Duodenal mucosa (tissue), 2 donors: ENCODE data around the gene SLC16A7.

ENCODE experiments used
- H3K27ac ChIP-seq: one replicate; pipeline ENCODE4 v1.7.0; 2013; ENCODE audit warnings: low read depth, low read length
- H3K27me3 ChIP-seq, 2 donors: one replicate each; pipeline ENCODE4 v1.7.0; 2013; ENCODE audit warnings: low read length in 2 of 2, control low read depth in 1 of 2; ENCODE audit not compliant: insufficient read depth in 2 of 2, control insufficient read depth in 1 of 2
- H3K36me3 ChIP-seq, 2 donors: one replicate each; pipeline ENCODE4 v1.7.0; 2013; ENCODE audit warnings: low read length in 2 of 2, control low read depth in 1 of 2; ENCODE audit not compliant: insufficient read depth in 2 of 2, control insufficient read depth in 1 of 2
- H3K4me1 ChIP-seq, 2 donors: one replicate each; pipeline ENCODE4 v1.7.0; 2013; ENCODE audit warnings: low read length in 2 of 2, control low read depth in 1 of 2; ENCODE audit not compliant: insufficient read depth in 2 of 2, control insufficient read depth in 1 of 2
- H3K4me3 ChIP-seq, 2 donors: one replicate each; pipeline ENCODE4 v1.7.0; 2013; ENCODE audit warnings: low read length in 2 of 2, low read depth in 1 of 2
- H3K9ac ChIP-seq, 2 donors: one replicate each; pipeline ENCODE4 v1.7.0; 2013; ENCODE audit warnings: low read length in 2 of 2, low read depth in 1 of 2
- H3K9me3 ChIP-seq, 2 donors: one replicate each; pipeline ENCODE4 v1.7.0; 2013; ENCODE audit warnings: low read length in 2 of 2, control low read depth in 1 of 2; ENCODE audit not compliant: control insufficient read depth in 1 of 2

SLC16A7 gene

GRCh38 chr12:59698600-59698999, 102.8 kb downstream of the SLC16A7 start:
- Histone ChIP-seq H3K9ac (no peak overlapping the region), H3K36me3 (no peaks in the 10 kb centered on the region), H3K4me1 (no peaks in the 10 kb centered on the region), H3K27ac (no peak overlapping the region), H3K27me3 (no peaks in the 10 kb centered on the region), H3K4me3 (no peak overlapping the region), H3K9me3 (no peaks in the 10 kb centered on the region)

- Histone ChIP-seq H3K4me1 (no peaks in the 10 kb centered on the region), H3K27me3 (no peaks in the 10 kb centered on the region), H3K9ac (no peak overlapping the region), H3K9me3 (no peaks in the 10 kb centered on the region), H3K4me3 (no peak overlapping the region), H3K36me3 (no peaks in the 10 kb centered on the region), H3K27ac (no peak overlapping the region)
Observed at GRCh38 chr12:59699421-59700152, 103.8 kb downstream of the SLC16A7 start.

- Histone ChIP-seq H3K36me3 (no peaks in the 10 kb centered on the region), H3K4me3 (no peak overlapping the region), H3K27me3 (no peaks in the 10 kb centered on the region), H3K27ac (no peak overlapping the region), H3K9ac (no peak overlapping the region), H3K4me1 (no peaks in the 10 kb centered on the region), H3K9me3 (no peaks in the 10 kb centered on the region)
Observed at GRCh38 chr12:59700153-59700450, 104.3 kb downstream of the SLC16A7 start.

- no peak overlapping the region for H3K27ac ChIP-seq
- no peaks in the 10 kb centered on the region for H3K27me3 ChIP-seq
- no peaks in the 10 kb centered on the region for H3K36me3 ChIP-seq
Observed at GRCh38 chr12:59708064-59708463, 112.2 kb downstream of the SLC16A7 start.

GRCh38 chr12:59708484-59708883, 112.7 kb downstream of the SLC16A7 start:
- H3K4me1 ChIP-seq = no peaks in the 10 kb centered on the region
- H3K36me3 ChIP-seq = no peaks in the 10 kb centered on the region
- H3K9me3 ChIP-seq = no peaks in the 10 kb centered on the region
- H3K9ac ChIP-seq = no peak overlapping the region
- no peak overlapping the region for H3K4me3 ChIP-seq
- no peaks in the 10 kb centered on the region for H3K27me3 ChIP-seq
- H3K27ac ChIP-seq = no peak overlapping the region

More at GRCh38 chr12:59708064-59708463, 112.2 kb downstream of the SLC16A7 start:
- Histone ChIP-seq H3K4me3 (no peak overlapping the region), H3K4me1 (no peaks in the 10 kb centered on the region), H3K9me3 (no peaks in the 10 kb centered on the region), H3K9ac (no peak overlapping the region)

- no peaks in the 10 kb centered on the region for H3K36me3 ChIP-seq
- H3K27me3 ChIP-seq = no peaks in the 10 kb centered on the region
- H3K4me1 ChIP-seq = no peaks in the 10 kb centered on the region
- no peak overlapping the region for H3K4me3 ChIP-seq
- H3K9me3 ChIP-seq = no peaks in the 10 kb centered on the region
- no peak overlapping the region for H3K27ac ChIP-seq
- no peak overlapping the region for H3K9ac ChIP-seq
Observed at GRCh38 chr12:59710004-59710628, 114.3 kb downstream of the SLC16A7 start.

- Histone ChIP-seq H3K4me1 (no peaks in the 10 kb centered on the region), H3K36me3 (no peaks in the 10 kb centered on the region), H3K9me3 (no peaks in the 10 kb centered on the region), H3K4me3 (no peak overlapping the region), H3K27me3 (no peaks in the 10 kb centered on the region), H3K9ac (no peak overlapping the region), H3K27ac (no peak overlapping the region)
Observed at GRCh38 chr12:59710964-59711363, 115.1 kb downstream of the SLC16A7 start.

- Histone ChIP-seq H3K27me3 (no peaks in the 10 kb centered on the region), H3K4me1 (no peaks in the 10 kb centered on the region), H3K9ac (no peak overlapping the region), H3K9me3 (no peaks in the 10 kb centered on the region), H3K36me3 (no peaks in the 10 kb centered on the region), H3K27ac (no peak overlapping the region), H3K4me3 (no peak overlapping the region)
Observed at GRCh38 chr12:59715434-59715833, 119.6 kb downstream of the SLC16A7 start.

GRCh38 chr12:59716043-59716442, 120.2 kb downstream of the SLC16A7 start:
- H3K4me3 ChIP-seq = no peak overlapping the region
- H3K9me3 ChIP-seq = no peaks in the 10 kb centered on the region
- no peak overlapping the region for H3K9ac ChIP-seq
- H3K27ac ChIP-seq = no peak overlapping the region
- H3K27me3 ChIP-seq = no peaks in the 10 kb centered on the region
- no peaks in the 10 kb centered on the region for H3K36me3 ChIP-seq
- H3K4me1 ChIP-seq = no peaks in the 10 kb centered on the region

GRCh38 chr12:59717436-59717835, 121.6 kb downstream of the SLC16A7 start:
- H3K27me3 ChIP-seq = no peaks in the 10 kb centered on the region
- H3K4me1 ChIP-seq = no peaks in the 10 kb centered on the region
- H3K9ac ChIP-seq = no peak overlapping the region
- no peaks in the 10 kb centered on the region for H3K36me3 ChIP-seq
- no peak overlapping the region for H3K27ac ChIP-seq
- H3K4me3 ChIP-seq = no peak overlapping the region
- no peaks in the 10 kb centered on the region for H3K9me3 ChIP-seq
